Vagina (tissue), 2 donors: ENCODE results near the gene TSC22D4.

Source experiments
- CTCF ChIP-seq, 3 experiments: fragments of 450-650 bp in 2 of 3; fragments of 200-600 bp in 1 of 3; sonication (generic) in 1 of 3; IDR thresholded peaks; one replicate each; pipeline ENCODE4 v1.5.1; 2017 to 2019; ENCODE audit warnings: antibody characterized with exemption in 3 of 3, mild to moderate bottlenecking in 2 of 3, moderate library complexity in 2 of 3
- POLR2AphosphoS5 ChIP-seq, 2 donors: sonication (generic); formaldehyde crosslinking; IDR thresholded peaks; one replicate each; pipeline ENCODE4 v1.9.0; 2017; ENCODE audit warnings: antibody characterized with exemption in 2 of 2, mild to moderate bottlenecking in 2 of 2, low read depth in 1 of 2; ENCODE audit not compliant: insufficient read depth in 1 of 2

GRCh38 chr7:100513212-100513810 is 34.3 kb upstream of the TSC22D4 start:
- TF ChIP-seq CTCF (IDR thresholded peaks at IDR 0.05), result no peak
- TF ChIP-seq POLR2AphosphoS5 (IDR thresholded peaks at IDR 0.05; ENCODE audit: insufficient read depth in 1 of 2, low read depth in 1 of 2), result no peak
